ENCODE data around the gene DAPL1.
"Not testable (repeated sequence)": the region's sequence is repeated elsewhere in the genome, so short reads cannot be mapped to it uniquely, and the experiment has no call there.

DAPL1 gene

GRCh38 chr2:158823486-158824237 is 28.5 kb downstream of the DAPL1 start:
- DNase-seq: no peak

GRCh38 chr2:158825021-158825420 is 29.9 kb downstream of the DAPL1 start:
- DNase-seq: no peak

- DNase-seq: no peak
Observed at GRCh38 chr2:158826965-158827364, 31.8 kb downstream of the DAPL1 start.

GRCh38 chr2:158828378-158829164 is 33.5 kb downstream of the DAPL1 start:
- no peak for DNase-seq

- DNase-seq: no peak
Observed at GRCh38 chr2:158829167-158829566, 34.0 kb downstream of the DAPL1 start.

- no peak for DNase-seq
Observed at GRCh38 chr2:158830201-158830600, 35.1 kb downstream of the DAPL1 start.

GRCh38 chr2:158835431-158835830 is 40.3 kb downstream of the DAPL1 start:
- no peak for DNase-seq

GRCh38 chr2:158837645-158838044 is 42.5 kb downstream of the DAPL1 start:
- no peak for DNase-seq

- no peak for DNase-seq
Observed at GRCh38 chr2:158841850-158842249, 46.7 kb downstream of the DAPL1 start.

GRCh38 chr2:158845444-158845843 is 50.3 kb downstream of the DAPL1 start:
- no peak for DNase-seq

GRCh38 chr2:158845859-158846258 is 50.7 kb downstream of the DAPL1 start:
- no peak for DNase-seq

- DNase-seq: not testable (repeated sequence)
Observed at GRCh38 chr2:158847526-158847925, 52.4 kb downstream of the DAPL1 start.

GRCh38 chr2:158848031-158848970 is 53.2 kb downstream of the DAPL1 start:
- not testable (repeated sequence) for DNase-seq

- DNase-seq: not testable (repeated sequence)
Observed at GRCh38 chr2:158860179-158860578, 65.1 kb downstream of the DAPL1 start.

- DNase-seq: not testable (repeated sequence)
Observed at GRCh38 chr2:158861626-158862025, 66.5 kb downstream of the DAPL1 start.

- DNase-seq: not testable (repeated sequence)
Observed at GRCh38 chr2:158865469-158865868, 70.4 kb downstream of the DAPL1 start.
